Activated T-helper 1 cell treated with anti-CD3 and anti-CD28 coated beads, Interleukin-2, amount 50 U/mL, for 16 hours (primary cell): Measurements from ENCODE around the gene PODXL.

Source experiments
- DNase-seq, 2 donors: peaks; one replicate each; pipeline ENCODE4 v3.0.0-alpha.2; 2020; ENCODE audit warnings: low read depth in 1 of 2, low spot score in 1 of 2

The PODXL gene

GRCh38 chr7:131564640-131565039, 8.2 kb upstream of the PODXL start:
- no peak for DNase-seq

GRCh38 chr7:131563918-131564317, 7.5 kb upstream of the PODXL start:
- DNase-seq, result no peak

- no peak for DNase-seq
Observed at GRCh38 chr7:131562941-131563340, 6.5 kb upstream of the PODXL start.

- DNase-seq, result no peak
Observed at GRCh38 chr7:131560061-131560460, 3.6 kb upstream of the PODXL start.

- DNase-seq, result no peak
Observed at GRCh38 chr7:131557652-131558385, 1.4 kb upstream of the PODXL start.

GRCh38 chr7:131556909-131557651, 652 bp upstream of the PODXL start:
- no peak for DNase-seq

GRCh38 chr7:131555552-131556052, 826 bp downstream of the PODXL start:
- DNase-seq, result no peak

- no peak for DNase-seq
Observed at GRCh38 chr7:131554880-131555516, 1.4 kb downstream of the PODXL start.

GRCh38 chr7:131553931-131554330, 2.5 kb downstream of the PODXL start:
- no peak for DNase-seq

GRCh38 chr7:131552053-131552452, 4.4 kb downstream of the PODXL start:
- DNase-seq, result no peak

- DNase-seq, result no peak
Observed at GRCh38 chr7:131550846-131551245, 5.6 kb downstream of the PODXL start.

GRCh38 chr7:131548371-131548770, 8.1 kb downstream of the PODXL start:
- no peak for DNase-seq

GRCh38 chr7:131547589-131547988, 8.8 kb downstream of the PODXL start:
- DNase-seq, result no peak

- no peak for DNase-seq
Observed at GRCh38 chr7:131546583-131547141, 9.8 kb downstream of the PODXL start.

GRCh38 chr7:131546126-131546525, 10.3 kb downstream of the PODXL start:
- no peak for DNase-seq

GRCh38 chr7:131544449-131545301, 11.8 kb downstream of the PODXL start:
- DNase-seq, result no peak

- no peak for DNase-seq
Observed at GRCh38 chr7:131544021-131544420, 12.4 kb downstream of the PODXL start.

- DNase-seq, result no peak
Observed at GRCh38 chr7:131543298-131543697, 13.1 kb downstream of the PODXL start.

- DNase-seq, result no peak
Observed at GRCh38 chr7:131540491-131541162, 15.8 kb downstream of the PODXL start.

GRCh38 chr7:131538813-131539179, 17.6 kb downstream of the PODXL start:
- DNase-seq, result no peak
